H9 (cell line): ENCODE results near the gene CYP4V2. TPM values are rescaled to one million over a fixed set of nuclear protein-coding genes. Genes with fewer than 3 reads are reported as not detected.

ENCODE experiments used
- DNase-seq: peaks from one replicate; pipeline ENCODE4 v3.0.0-alpha.2; 2017
- H2AFZ ChIP-seq: one replicate; pipeline ENCODE4 v1.6.1; 2013; ENCODE audit warnings: mild to moderate bottlenecking, low read length, control low read depth, moderate library complexity
- H2AK5ac ChIP-seq: 2 replicates; pipeline ENCODE4 v1.6.1; 2013; ENCODE audit warnings: low read length, control low read depth, mixed read lengths; ENCODE audit not compliant: insufficient read length
- H2BK120ac ChIP-seq: one replicate; pipeline ENCODE4 v1.6.1; 2013; ENCODE audit warnings: low read depth, mild to moderate bottlenecking, low read length, control low read depth, inconsistent platforms; ENCODE audit not compliant: poor library complexity, severe bottlenecking
- H2BK12ac ChIP-seq: 2 replicates; pipeline ENCODE4 v1.6.1; 2013; ENCODE audit warnings: low read length, control low read depth, mixed read lengths, low read depth; ENCODE audit not compliant: insufficient read length
- H2BK15ac ChIP-seq: 2 replicates; pipeline ENCODE4 v1.6.1; 2013; ENCODE audit warnings: low read depth, low read length, control low read depth
- H2BK20ac ChIP-seq: one replicate; pipeline ENCODE4 v1.6.1; 2013; ENCODE audit warnings: low read depth, mild to moderate bottlenecking, low read length, control low read depth, inconsistent platforms; ENCODE audit not compliant: poor library complexity, severe bottlenecking
- H2BK5ac ChIP-seq: 2 replicates; pipeline ENCODE4 v1.6.1; 2013; ENCODE audit warnings: low read length, control low read depth, mixed read lengths; ENCODE audit not compliant: insufficient read length
- H3K14ac ChIP-seq: 2 replicates; pipeline ENCODE4 v1.6.1; 2013; ENCODE audit warnings: low read length, control low read depth; ENCODE audit not compliant: insufficient read depth
- H3K18ac ChIP-seq: 2 replicates; pipeline ENCODE4 v1.6.1; 2013; ENCODE audit warnings: low read depth, mild to moderate bottlenecking, mixed read lengths, low read length, control low read depth; ENCODE audit not compliant: insufficient read length
- H3K23ac ChIP-seq: 2 replicates; pipeline ENCODE4 v1.6.1; 2013; ENCODE audit warnings: low read length, control low read depth, mixed read lengths, low read depth; ENCODE audit not compliant: insufficient read length
- H3K23me2 ChIP-seq: 2 replicates; pipeline ENCODE4 v1.6.1; 2013; ENCODE audit warnings: low read depth, mild to moderate bottlenecking, mixed read lengths, low read length, control low read depth; ENCODE audit not compliant: insufficient read length, poor library complexity, severe bottlenecking
- H3K27ac ChIP-seq: 2 replicates; pipeline ENCODE4 v1.5.1; 2013; ENCODE audit warnings: low read length, control low read depth, mixed read lengths, low read depth; ENCODE audit not compliant: insufficient read length
- H3K27me3 ChIP-seq: 2 replicates; pipeline ENCODE4 v1.6.1; 2013; ENCODE audit warnings: low read length, control low read depth, inconsistent platforms; ENCODE audit not compliant: insufficient read depth
- H3K4ac ChIP-seq: 2 replicates; pipeline ENCODE4 v1.6.1; 2013; ENCODE audit warnings: low read depth, mild to moderate bottlenecking, control low read depth, inconsistent platforms, low read length, moderate library complexity
- H3K4me1 ChIP-seq: 2 replicates; pipeline ENCODE4 v1.6.1; 2013; ENCODE audit warnings: low read length, control low read depth, inconsistent platforms; ENCODE audit not compliant: insufficient read depth
- H3K4me2 ChIP-seq: 2 replicates; pipeline ENCODE4 v1.6.1; 2013; ENCODE audit warnings: low read length, control low read depth, mixed read lengths; ENCODE audit not compliant: insufficient read length, insufficient read depth
- H3K56ac ChIP-seq: 2 replicates; pipeline ENCODE4 v1.6.1; 2013; ENCODE audit warnings: low read depth, mild to moderate bottlenecking, mixed read lengths, low read length, control low read depth; ENCODE audit not compliant: insufficient read length
- H3K79me1 ChIP-seq: 2 replicates; pipeline ENCODE4 v1.6.1; 2013; ENCODE audit warnings: low read depth, mild to moderate bottlenecking, moderate library complexity, low read length, control low read depth, inconsistent platforms; ENCODE audit not compliant: insufficient read depth, poor library complexity, severe bottlenecking
- H3K79me2 ChIP-seq: 2 replicates; pipeline ENCODE4 v1.6.1; 2013; ENCODE audit warnings: low read length, control low read depth, inconsistent platforms; ENCODE audit not compliant: insufficient read depth
- H3K9ac ChIP-seq: 2 replicates; pipeline ENCODE4 v1.6.1; 2013; ENCODE audit warnings: low read length, control low read depth, mixed read lengths; ENCODE audit not compliant: insufficient read length; ENCODE audit errors: extremely low read depth
- H3K9me3 ChIP-seq: one replicate; pipeline ENCODE4 v1.6.1; 2013; ENCODE audit warnings: low read depth, low read length, inconsistent platforms; ENCODE audit not compliant: control insufficient read depth
- H3T11ph ChIP-seq: one replicate; pipeline ENCODE4 v1.6.1; 2013; ENCODE audit warnings: mild to moderate bottlenecking, low read length, control low read depth, inconsistent platforms
- H4K20me1 ChIP-seq: one replicate; pipeline ENCODE4 v1.6.1; 2013; ENCODE audit not compliant: control insufficient read depth, insufficient read length, insufficient read depth
- H4K5ac ChIP-seq: 2 replicates; pipeline ENCODE4 v1.6.1; 2013; ENCODE audit warnings: low read depth, mild to moderate bottlenecking, mixed read lengths, low read length, control low read depth; ENCODE audit not compliant: insufficient read length
- H4K8ac ChIP-seq: replicated peaks from 2 replicates; pipeline ENCODE4 v1.6.1; 2013; ENCODE audit warnings: low read length, control low read depth, mixed read lengths, low read depth; ENCODE audit not compliant: insufficient read length
- H4K91ac ChIP-seq: 2 replicates; pipeline ENCODE4 v1.6.1; 2013; ENCODE audit warnings: low read depth, mild to moderate bottlenecking, moderate library complexity, mixed read lengths, low read length, control low read depth; ENCODE audit not compliant: insufficient read length
- H3K27ac Mint-ChIP-seq, 3 experiments: 2 replicates in 2 of 3; 3 replicates in 1 of 3; pipeline ENCODE4 v1.8.0; 2020 to 2021; ENCODE audit warnings: mixed read lengths in 3 of 3, mild to moderate bottlenecking in 1 of 3, moderate library complexity in 1 of 3
- H3K27me3 Mint-ChIP-seq: 2 replicates; pipeline ENCODE4 v1.8.0; 2021; ENCODE audit warnings: low read depth, mild to moderate bottlenecking, moderate library complexity, mixed read lengths
- H3K36me3 Mint-ChIP-seq, 3 experiments: 2 replicates in 2 of 3; 3 replicates in 1 of 3; pipeline ENCODE4 v1.8.0; 2020 to 2021; ENCODE audit warnings: low read depth in 3 of 3, mixed read lengths in 3 of 3; ENCODE audit not compliant: insufficient read depth in 1 of 3
- H3K4me1 Mint-ChIP-seq, 2 experiments: 2 replicates each; pipeline ENCODE4 v1.8.0; 2020; ENCODE audit warnings: mixed read lengths in 2 of 2
- H3K4me3 Mint-ChIP-seq, 2 experiments: 2 replicates in 1 of 2; 3 replicates in 1 of 2; pipeline ENCODE4 v1.8.0; 2020 to 2021; ENCODE audit warnings: mild to moderate bottlenecking in 2 of 2, mixed read lengths in 2 of 2, moderate library complexity in 1 of 2
- H3K9me3 Mint-ChIP-seq, 2 experiments: 2 replicates in 1 of 2; 3 replicates in 1 of 2; pipeline ENCODE4 v1.8.0; 2020; ENCODE audit warnings: mild to moderate bottlenecking in 2 of 2, mixed read lengths in 2 of 2, moderate library complexity in 1 of 2
- WGBS: extraction: QIAGEN DNeasy Blood & Tissue Kit; methylation state at CpG from one replicate; pipeline ENCODE4 v1.1.7; 2013; ENCODE audit warnings: missing lambda C conversion rate, low lambda C conversion rate, mixed read lengths; ENCODE audit not compliant: insufficient read length; ENCODE audit errors: extremely low coverage; 5-methylcytosine and 5-hydroxymethylcytosine counted together
- total RNA-seq: library from RNA; stranded (reverse); gene quantifications from 2 replicates; pipeline ENCODE4 v1.2.1, GENCODE V29; 2021
- TF ChIP-seq, protein P1 (sequence below): fragments of 200-600 bp; sonication (generic); conservative IDR thresholded peaks from 3 replicates; pipeline ENCODE4 v1.8.0; 2021; ENCODE audit warnings: antibody characterized with exemption, mild to moderate bottlenecking

CYP4V2 gene
- total RNA-seq, 1 experiment from 2014 or later = 1.0 TPM

DNA sequence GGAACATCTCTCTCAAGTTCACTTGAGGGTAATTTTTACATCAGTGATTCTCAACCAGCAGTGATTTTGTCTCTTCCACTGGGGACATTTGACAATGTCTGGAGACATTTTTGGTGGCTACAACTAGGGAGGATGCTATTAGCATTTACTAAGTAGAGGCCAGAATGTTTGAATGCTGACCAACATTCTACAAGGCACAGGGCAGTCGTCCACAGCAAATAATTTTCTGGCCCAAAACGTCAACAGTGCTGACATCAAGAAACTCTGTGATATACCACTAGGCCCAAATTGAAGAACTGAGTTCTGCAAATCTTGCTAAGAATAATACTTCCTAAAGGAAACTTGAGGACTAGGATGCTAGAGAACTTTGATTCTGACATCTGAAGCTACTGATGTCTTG is 43.0 kb downstream of the CYP4V2 start:
- no peak overlapping the region for H2BK12ac ChIP-seq
- H3K36me3 Mint-ChIP-seq = peaks cover 0 to 6% (median 3%) of the 10 kb centered on the region in 3 experiments; a peak in 4 of 7 replicates
- H2AFZ ChIP-seq = no peak overlapping the region
- H4K8ac ChIP-seq = no peak overlapping the region
- H3K4me1 Mint-ChIP-seq = peaks cover 0 to 15% of the 10 kb centered on the region in 2 experiments; a peak in 2 of 4 replicates
- no peak for DNase-seq
- no peak overlapping the region for H3K4ac ChIP-seq
- H3K56ac ChIP-seq = no peak overlapping the region
- H3K27ac Mint-ChIP-seq = 0 out of 7 replicates have a peak overlapping the region, but pooled peaks of 1 of the 3 experiments have one; percentile 40
- no peak overlapping the region for H3K4me3 Mint-ChIP-seq
- no peak overlapping the region for H3K23ac ChIP-seq
- H2BK120ac ChIP-seq = no peak overlapping the region
- H3K4me2 ChIP-seq = no peak overlapping the region
- no peak overlapping the region for H2BK20ac ChIP-seq
- H3K27ac ChIP-seq = no peak overlapping the region
- no peak overlapping the region for H2AK5ac ChIP-seq
- no peaks in the 10 kb centered on the region for H3K27me3 ChIP-seq
- no peaks in the 10 kb centered on the region; a peak in 1 of 5 replicates for H3K9me3 Mint-ChIP-seq
- no peaks in the 10 kb centered on the region for H3K79me2 ChIP-seq
- no peaks in the 10 kb centered on the region for H3K23me2 ChIP-seq
- no peak overlapping the region for H3K14ac ChIP-seq
- H4K20me1 ChIP-seq = no peaks in the 10 kb centered on the region
- H3K4me1 ChIP-seq = no peaks in the 10 kb centered on the region
- no peaks in the 10 kb centered on the region; the same call in 1 of the 2 replicates for H3K27me3 Mint-ChIP-seq
- H2BK5ac ChIP-seq = no peak overlapping the region
- H2BK15ac ChIP-seq = no peak overlapping the region
- no peak overlapping the region for H3T11ph ChIP-seq
- H4K5ac ChIP-seq = no peak overlapping the region
- H3K18ac ChIP-seq = no peak overlapping the region
- H3K9ac ChIP-seq = no peak overlapping the region
- TF ChIP-seq, protein P1, sequence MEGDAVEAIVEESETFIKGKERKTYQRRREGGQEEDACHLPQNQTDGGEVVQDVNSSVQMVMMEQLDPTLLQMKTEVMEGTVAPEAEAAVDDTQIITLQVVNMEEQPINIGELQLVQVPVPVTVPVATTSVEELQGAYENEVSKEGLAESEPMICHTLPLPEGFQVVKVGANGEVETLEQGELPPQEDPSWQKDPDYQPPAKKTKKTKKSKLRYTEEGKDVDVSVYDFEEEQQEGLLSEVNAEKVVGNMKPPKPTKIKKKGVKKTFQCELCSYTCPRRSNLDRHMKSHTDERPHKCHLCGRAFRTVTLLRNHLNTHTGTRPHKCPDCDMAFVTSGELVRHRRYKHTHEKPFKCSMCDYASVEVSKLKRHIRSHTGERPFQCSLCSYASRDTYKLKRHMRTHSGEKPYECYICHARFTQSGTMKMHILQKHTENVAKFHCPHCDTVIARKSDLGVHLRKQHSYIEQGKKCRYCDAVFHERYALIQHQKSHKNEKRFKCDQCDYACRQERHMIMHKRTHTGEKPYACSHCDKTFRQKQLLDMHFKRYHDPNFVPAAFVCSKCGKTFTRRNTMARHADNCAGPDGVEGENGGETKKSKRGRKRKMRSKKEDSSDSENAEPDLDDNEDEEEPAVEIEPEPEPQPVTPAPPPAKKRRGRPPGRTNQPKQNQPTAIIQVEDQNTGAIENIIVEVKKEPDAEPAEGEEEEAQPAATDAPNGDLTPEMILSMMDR = no peak
- H3K79me1 ChIP-seq = no peaks in the 10 kb centered on the region
- no peak overlapping the region for H4K91ac ChIP-seq
- WGBS = no CpG with 5 or more reads among the region's 2 CpGs
- no peaks in the 10 kb centered on the region for H3K9me3 ChIP-seq
